SK-N-SH treated with all-trans-retinoic acid at 6 μM for 48 hours (cell line): Measurements from ENCODE around the gene DTNBP1.

Experiments
- ARNTL ChIP-seq: fragments of 450-650 bp; formaldehyde crosslinking; IDR thresholded peaks from 2 replicates; pipeline ENCODE4 v1.5.0; 2020; ENCODE audit warnings: low read depth, mild to moderate bottlenecking, moderate library complexity, borderline replicate concordance
- CREB5 ChIP-seq: fragments of 250-450 bp; sonication (Bioruptor Pico); IDR thresholded peaks from 2 replicates; pipeline ENCODE4 v1.5.1; 2020; ENCODE audit warnings: low read depth, mild to moderate bottlenecking, moderate library complexity
- PATZ1 ChIP-seq: fragments of 250-450 bp; sonication (Bioruptor Pico); IDR thresholded peaks from 2 replicates; pipeline ENCODE4 v1.8.0; 2020; ENCODE audit warnings: mild to moderate bottlenecking, moderate library complexity, borderline replicate concordance
- PPARA ChIP-seq: fragments of 250-450 bp; sonication (Bioruptor Pico); IDR thresholded peaks from 2 replicates; pipeline ENCODE4 v1.5.0; 2020; ENCODE audit warnings: mild to moderate bottlenecking, borderline replicate concordance
- SNAI2 ChIP-seq: fragments of 250-450 bp; sonication (Bioruptor Pico); IDR thresholded peaks from 2 replicates; pipeline ENCODE4 v1.5.0; 2020; ENCODE audit warnings: mild to moderate bottlenecking, moderate library complexity
- ZFP3 ChIP-seq: fragments of 250-450 bp; sonication (Bioruptor Pico); IDR thresholded peaks from 2 replicates; pipeline ENCODE4 v1.5.0; 2020; ENCODE audit warnings: mild to moderate bottlenecking, moderate library complexity

DNA sequence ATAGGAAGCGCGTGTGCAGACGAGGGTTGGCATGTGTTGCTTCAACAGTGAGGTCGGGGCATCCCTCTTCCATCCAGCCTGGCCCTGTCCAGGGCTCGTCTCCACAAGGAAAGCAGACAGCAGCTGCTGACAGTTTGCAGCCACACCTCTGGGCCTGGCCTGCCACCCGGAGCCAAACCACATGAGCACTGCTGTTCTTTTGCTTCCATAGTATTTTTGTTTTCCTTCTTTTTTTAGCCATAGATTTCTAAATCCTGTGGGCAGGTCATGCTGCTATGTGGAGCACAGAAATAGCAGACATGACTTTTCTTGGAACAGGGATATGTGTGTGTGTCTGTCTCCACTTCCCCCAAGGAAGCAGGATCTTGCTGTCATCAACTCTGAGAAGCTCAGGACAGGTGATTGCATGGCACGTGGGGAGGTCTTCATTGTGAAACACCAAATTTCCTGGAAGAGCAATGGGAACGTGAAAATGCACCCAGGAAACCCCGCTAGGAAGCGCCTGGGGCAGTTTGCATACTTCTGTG, 167.4 kb downstream of the DTNBP1 start:
- no peak for TF ChIP-seq PATZ1 (CRISPR knock-in tag)
- no peak for TF ChIP-seq ARNTL (CRISPR knock-in tag)
- no peak for TF ChIP-seq ZFP3 (CRISPR knock-in tag)
- no peak for TF ChIP-seq CREB5 (CRISPR knock-in tag)
- no peak for TF ChIP-seq PPARA (CRISPR knock-in tag)
- no peak for TF ChIP-seq SNAI2 (CRISPR knock-in tag)
